ENCODE results near the gene BICD2. TPM values are rescaled to one million over a fixed set of nuclear protein-coding genes. Genes with fewer than 3 reads are reported as not detected.
"Not testable (repeated sequence)": the region's sequence is repeated elsewhere in the genome, so short reads cannot be mapped to it uniquely, and the experiment has no call there.

Gene BICD2
- total and polyA plus RNA-seq, 7 donors = 5.4 to 38.5 (median 30.6) TPM

DNA sequence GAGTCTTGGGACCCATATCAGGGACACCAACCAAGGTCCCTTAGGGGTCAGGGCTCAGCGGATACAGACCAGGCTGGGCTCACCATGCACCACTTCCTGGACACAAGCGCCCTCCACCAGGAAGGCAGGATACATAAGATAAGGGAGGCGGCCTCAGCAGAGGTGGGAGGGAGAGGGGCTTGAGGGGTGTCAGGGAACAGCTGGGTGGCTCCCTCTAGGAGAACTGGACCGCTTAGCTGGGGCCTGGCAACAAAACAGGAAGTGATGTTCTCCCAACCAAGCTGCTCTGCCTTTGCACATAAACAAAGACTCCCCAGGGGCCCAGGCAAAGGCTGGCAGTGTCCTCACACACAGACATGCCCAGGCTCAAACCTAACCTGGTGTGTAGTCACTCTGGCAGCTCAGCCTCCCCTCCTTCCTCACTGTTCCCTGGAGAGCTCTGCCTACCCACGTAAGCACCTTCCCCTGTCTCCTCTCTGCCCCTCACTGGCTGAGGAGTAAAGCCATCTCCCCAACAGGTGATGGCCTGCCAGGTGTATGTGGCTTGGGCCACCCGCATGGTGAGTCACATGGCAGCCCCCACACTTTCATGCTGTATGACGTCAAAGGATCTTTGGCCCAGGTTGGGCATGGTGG is 5.8 kb upstream of the BICD2 start:
- TF ChIP-seq POLR2A (IDR thresholded peaks at IDR 0.05) (no peak), EP300 (IDR thresholded peaks at IDR 0.05) (no peak), POLR2AphosphoS5 (IDR thresholded peaks at IDR 0.05) (no peak)
- TF ChIP-seq, protein P1, sequence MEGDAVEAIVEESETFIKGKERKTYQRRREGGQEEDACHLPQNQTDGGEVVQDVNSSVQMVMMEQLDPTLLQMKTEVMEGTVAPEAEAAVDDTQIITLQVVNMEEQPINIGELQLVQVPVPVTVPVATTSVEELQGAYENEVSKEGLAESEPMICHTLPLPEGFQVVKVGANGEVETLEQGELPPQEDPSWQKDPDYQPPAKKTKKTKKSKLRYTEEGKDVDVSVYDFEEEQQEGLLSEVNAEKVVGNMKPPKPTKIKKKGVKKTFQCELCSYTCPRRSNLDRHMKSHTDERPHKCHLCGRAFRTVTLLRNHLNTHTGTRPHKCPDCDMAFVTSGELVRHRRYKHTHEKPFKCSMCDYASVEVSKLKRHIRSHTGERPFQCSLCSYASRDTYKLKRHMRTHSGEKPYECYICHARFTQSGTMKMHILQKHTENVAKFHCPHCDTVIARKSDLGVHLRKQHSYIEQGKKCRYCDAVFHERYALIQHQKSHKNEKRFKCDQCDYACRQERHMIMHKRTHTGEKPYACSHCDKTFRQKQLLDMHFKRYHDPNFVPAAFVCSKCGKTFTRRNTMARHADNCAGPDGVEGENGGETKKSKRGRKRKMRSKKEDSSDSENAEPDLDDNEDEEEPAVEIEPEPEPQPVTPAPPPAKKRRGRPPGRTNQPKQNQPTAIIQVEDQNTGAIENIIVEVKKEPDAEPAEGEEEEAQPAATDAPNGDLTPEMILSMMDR (IDR thresholded peaks at IDR 0.05) = no peak
- H3K4me1 ChIP-seq = peaks cover 0 to 9% (median 7%) of the 10 kb centered on the region in 4 donors
- no peaks in the 10 kb centered on the region for H3K36me3 ChIP-seq
- no peak overlapping the region for H3K27ac ChIP-seq
- 48 to 57% methylated on average over 7 of the region's 7 CpGs for WGBS, 2 donors
- H3K4me3 ChIP-seq = no peak overlapping the region
- H3K27me3 ChIP-seq = no peaks in the 10 kb centered on the region
- no peaks in the 10 kb centered on the region for H3K9me3 ChIP-seq
- intact Hi-C loops (cut with DNase I) = no loop called here
- DNase-seq = no peak

- H3K27ac ChIP-seq = no peak overlapping the region
- no peak for TF ChIP-seq POLR2A (IDR thresholded peaks at IDR 0.05)
- TF ChIP-seq POLR2AphosphoS5 (IDR thresholded peaks at IDR 0.05) = no peak
- no peak for TF ChIP-seq EP300 (IDR thresholded peaks at IDR 0.05)
- TF ChIP-seq, protein P1 (IDR thresholded peaks at IDR 0.05) = no peak
- no peak for DNase-seq
- no peak overlapping the region for H3K4me3 ChIP-seq
- H3K27me3 ChIP-seq = no peaks in the 10 kb centered on the region
- no peaks in the 10 kb centered on the region for H3K9me3 ChIP-seq
- no peaks in the 10 kb centered on the region for H3K36me3 ChIP-seq
- WGBS, 2 donors = 20 to 41% methylated on average over 2 of the region's 2 CpGs
- peaks cover 0 to 9% (median 8%) of the 10 kb centered on the region in 4 donors for H3K4me1 ChIP-seq
- intact Hi-C loops (cut with DNase I) = loop anchor here (10.0 kb wide), 3 partner anchors 55 to 445 kb away; partner anchors contain the start of genes CARD19, CENPP and NOL8
Measured at GRCh38 chr9:92769990-92770359, 5.3 kb upstream of the BICD2 start.

DNA sequence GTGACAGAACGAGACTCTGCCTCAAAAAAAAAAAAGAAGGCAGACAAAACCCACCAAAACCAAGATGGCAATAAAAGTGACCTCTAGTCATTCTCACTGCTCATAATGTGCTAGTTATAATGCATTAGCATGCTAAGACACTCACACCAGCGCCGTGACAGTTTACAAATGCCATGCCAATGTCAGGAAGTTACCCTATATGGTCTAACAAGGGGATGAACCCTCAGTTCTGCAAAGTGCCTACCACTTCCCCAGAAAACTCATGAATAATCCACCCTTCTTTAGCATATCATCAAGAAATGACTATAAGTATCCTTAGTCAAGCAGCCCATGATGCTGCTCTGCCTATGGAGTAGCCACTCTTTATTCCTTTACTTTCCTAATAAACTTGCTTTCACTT is 4.7 kb upstream of the BICD2 start:
- peaks cover 0 to 9% (median 8%) of the 10 kb centered on the region in 4 donors for H3K4me1 ChIP-seq
- H3K9me3 ChIP-seq = no peaks in the 10 kb centered on the region
- WGBS, 2 donors = 17 to 75% methylated on average over 3 of the region's 3 CpGs
- H3K27ac ChIP-seq = no peak overlapping the region
- no peaks in the 10 kb centered on the region for H3K36me3 ChIP-seq
- DNase-seq = no peak
- no peaks in the 10 kb centered on the region for H3K27me3 ChIP-seq
- intact Hi-C loops (cut with DNase I) = loop anchor here (10.0 kb wide), 3 partner anchors 54 to 444 kb away; partner anchors contain the start of genes CARD19, CENPP and NOL8
- H3K4me3 ChIP-seq = no peak overlapping the region
- no peak for TF ChIP-seq EP300 (IDR thresholded peaks at IDR 0.05)

DNA sequence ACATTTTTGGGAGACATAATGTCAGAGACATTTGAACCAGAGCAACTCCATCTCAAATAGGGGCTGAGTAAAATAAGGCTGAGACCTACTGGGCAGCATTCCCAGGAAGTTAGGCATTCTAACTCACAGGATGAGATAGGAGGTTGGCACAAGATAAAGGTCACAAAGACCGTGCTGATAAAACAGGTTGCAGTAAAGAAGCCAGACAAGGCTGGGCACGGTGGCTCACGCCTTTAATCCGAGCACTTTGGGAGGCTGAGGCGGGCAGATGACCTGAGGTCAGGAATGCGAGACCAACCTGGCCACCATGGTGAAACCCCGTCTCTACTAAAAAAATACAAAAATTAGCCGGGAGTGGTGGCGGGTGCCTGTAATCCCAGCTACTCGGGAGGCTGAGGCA is 4.2 kb upstream of the BICD2 start:
- not testable (repeated sequence) for H3K27ac ChIP-seq, H3K9me3 ChIP-seq, H3K27me3 ChIP-seq, DNase-seq, H3K36me3 ChIP-seq, H3K4me3 ChIP-seq
- WGBS, 2 donors = 23 to 71% methylated on average over 10 of the region's 10 CpGs
- H3K4me1 ChIP-seq = peaks cover 0 to 11% (median 8%) of the 10 kb centered on the region in 4 donors
- intact Hi-C loops (cut with DNase I) = loop anchor here (10.0 kb wide), 3 partner anchors 54 to 444 kb away; partner anchors contain the start of genes CARD19, CENPP and NOL8

DNA sequence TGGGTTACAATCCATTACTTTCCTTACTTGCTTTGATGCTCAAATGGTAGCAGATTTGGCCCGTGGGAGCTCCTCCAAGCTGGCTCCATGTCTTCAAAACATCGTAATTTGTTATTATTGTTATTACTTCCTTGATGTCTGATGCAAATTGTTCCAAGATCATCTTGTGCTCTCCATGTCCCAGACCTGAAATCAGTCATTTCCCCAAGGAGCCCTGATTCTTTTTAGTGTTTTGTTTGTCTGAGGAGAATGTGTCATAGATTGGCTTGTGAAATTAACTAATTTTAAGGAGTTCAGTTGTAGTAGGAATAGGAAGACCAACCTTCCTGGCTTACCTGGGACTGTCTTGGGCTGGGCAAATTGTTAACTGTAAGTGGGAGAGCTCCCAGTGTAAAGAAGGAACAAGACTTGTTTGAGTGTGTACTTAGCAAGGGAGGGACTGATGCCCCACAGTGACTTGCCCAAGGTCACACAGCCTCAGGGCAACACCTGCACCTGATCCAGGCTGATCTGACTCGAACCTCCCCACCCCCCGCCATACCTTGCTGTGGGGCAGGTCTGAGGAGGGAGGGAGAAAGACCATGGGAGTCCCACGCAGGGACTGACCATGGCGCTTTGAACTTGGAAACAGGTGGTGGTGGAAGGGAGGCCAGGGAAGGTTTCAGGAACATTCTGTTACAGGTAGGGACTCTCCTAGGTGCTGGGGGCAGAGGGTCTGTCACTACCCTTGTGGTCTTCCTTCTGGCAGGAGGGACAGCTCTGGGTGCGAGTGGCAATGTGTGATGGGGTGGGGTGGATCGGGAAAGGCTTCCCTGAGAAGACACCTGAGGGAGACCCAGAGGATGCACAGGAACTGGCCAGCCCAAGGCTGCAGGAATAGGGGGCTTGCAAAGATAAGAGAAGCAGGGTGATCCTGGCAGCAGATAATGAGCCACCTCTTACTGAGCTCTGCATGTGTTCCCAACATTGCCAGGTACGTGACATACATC is 2.7 kb upstream of the BICD2 start:
- TF ChIP-seq POLR2AphosphoS5 (IDR thresholded peaks at IDR 0.05) = no peak
- no peak for TF ChIP-seq POLR2A (IDR thresholded peaks at IDR 0.05)
- no peak for TF ChIP-seq EP300 (IDR thresholded peaks at IDR 0.05)
- TF ChIP-seq, protein P1 (IDR thresholded peaks at IDR 0.05) = no peak
- no peak for DNase-seq
- H3K27ac ChIP-seq = no peak overlapping the region
- WGBS, 2 donors = 59 to 85% methylated on average over 9 of the region's 9 CpGs
- H3K27me3 ChIP-seq = no peaks in the 10 kb centered on the region
- H3K36me3 ChIP-seq = no peaks in the 10 kb centered on the region
- no peak overlapping the region for H3K4me3 ChIP-seq
- H3K4me1 ChIP-seq = peaks cover 0 to 25% (median 22%) of the 10 kb centered on the region in 4 donors
- H3K9me3 ChIP-seq = no peaks in the 10 kb centered on the region
- intact Hi-C loops (cut with DNase I) = loop anchor here (10.0 kb wide), 3 partner anchors 53 to 443 kb away; partner anchors contain the start of genes CARD19, CENPP and NOL8
